ENCODE results near the gene ANAPC7.
A peak's percentile ranks its signal among the peaks of the same experiment; 100 is the strongest.
"Not testable (repeated sequence)": the region's sequence is repeated elsewhere in the genome, so short reads cannot be mapped to it uniquely, and the experiment has no call there.

The ANAPC7 gene

DNA sequence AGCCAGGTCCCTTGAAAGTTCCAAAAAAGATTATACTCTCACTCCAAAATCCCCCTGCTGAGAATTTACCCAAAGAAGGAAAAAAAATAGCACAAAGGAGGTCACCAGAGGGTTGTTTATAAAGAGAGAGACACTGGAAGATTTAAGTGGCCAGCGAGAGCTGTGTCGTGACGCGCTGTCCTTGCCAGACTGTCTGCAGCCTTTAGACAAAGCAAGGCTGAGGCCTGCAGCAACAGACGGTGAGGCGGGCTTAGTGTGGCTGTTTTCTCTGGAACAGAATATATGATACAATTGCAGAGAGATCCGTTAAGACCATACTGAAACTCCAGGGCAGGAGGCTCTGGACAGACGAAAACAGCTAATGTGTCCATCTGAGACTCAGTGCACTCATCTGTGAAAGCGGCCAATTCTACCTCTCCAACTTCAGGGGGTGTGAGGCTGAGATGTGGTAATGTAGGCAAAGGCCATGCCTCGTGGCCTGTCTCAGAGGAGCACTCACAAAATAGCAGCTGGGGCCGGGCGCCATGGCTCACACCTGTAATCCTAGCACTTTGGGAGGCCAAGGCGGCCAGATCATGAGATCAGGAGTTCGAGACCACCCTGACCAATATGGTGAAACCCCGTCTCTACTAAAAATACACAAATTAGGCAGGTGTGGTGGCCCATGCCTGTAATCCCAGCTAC, 36.2 kb downstream of the ANAPC7 start:
- CTCF ChIA-PET = no interaction called here
- H3K27ac ChIP-seq = no peak overlapping the region
- DNase-seq (ENCODE audit: low spot score) = no peak
- POLR2A ChIA-PET (ENCODE audit: low non-redundant PET) = no interaction called here
- TF ChIP-seq, protein P1, sequence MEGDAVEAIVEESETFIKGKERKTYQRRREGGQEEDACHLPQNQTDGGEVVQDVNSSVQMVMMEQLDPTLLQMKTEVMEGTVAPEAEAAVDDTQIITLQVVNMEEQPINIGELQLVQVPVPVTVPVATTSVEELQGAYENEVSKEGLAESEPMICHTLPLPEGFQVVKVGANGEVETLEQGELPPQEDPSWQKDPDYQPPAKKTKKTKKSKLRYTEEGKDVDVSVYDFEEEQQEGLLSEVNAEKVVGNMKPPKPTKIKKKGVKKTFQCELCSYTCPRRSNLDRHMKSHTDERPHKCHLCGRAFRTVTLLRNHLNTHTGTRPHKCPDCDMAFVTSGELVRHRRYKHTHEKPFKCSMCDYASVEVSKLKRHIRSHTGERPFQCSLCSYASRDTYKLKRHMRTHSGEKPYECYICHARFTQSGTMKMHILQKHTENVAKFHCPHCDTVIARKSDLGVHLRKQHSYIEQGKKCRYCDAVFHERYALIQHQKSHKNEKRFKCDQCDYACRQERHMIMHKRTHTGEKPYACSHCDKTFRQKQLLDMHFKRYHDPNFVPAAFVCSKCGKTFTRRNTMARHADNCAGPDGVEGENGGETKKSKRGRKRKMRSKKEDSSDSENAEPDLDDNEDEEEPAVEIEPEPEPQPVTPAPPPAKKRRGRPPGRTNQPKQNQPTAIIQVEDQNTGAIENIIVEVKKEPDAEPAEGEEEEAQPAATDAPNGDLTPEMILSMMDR (conservative IDR thresholded peaks at IDR 0.05; ENCODE audit: low read depth) = no peak

DNA sequence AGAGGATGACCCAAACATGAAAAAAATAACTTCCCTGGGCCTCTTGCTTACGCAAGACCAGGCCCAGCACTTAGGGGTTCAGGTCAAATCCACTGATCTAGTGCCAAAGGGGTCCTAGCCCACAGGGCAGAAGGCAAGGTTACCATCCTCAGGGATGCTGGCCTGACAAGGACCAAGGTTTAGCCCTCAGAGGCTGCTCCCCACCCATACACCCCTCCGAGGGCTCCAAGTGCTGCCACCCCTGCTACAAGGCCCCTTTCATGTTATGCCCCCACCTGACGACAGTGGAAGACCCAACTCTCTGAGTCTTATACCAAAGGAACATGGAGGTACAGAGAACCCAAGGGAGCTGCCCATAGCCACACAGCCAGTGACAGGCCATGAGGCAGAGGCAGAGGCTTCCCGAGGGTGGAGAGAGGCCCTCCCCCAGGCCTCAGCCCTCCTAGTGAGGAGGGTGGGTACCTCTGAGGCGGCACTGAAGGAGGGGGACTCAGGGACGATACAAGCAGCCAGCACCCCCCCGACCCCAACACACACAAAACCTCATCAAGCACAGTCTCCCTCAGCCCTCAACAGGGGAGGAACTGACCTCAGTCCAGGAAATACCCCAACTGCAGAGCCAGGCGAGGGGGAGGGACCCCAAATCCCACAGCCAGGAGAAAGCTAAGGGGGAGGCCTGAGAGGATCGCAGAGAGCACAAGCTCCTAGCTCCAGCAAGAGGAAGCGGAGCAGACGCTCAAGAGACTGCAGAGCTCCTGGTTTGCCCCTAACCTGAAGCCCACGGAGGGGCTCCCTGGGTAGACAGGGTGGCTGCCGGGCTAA, 37.0 kb downstream of the ANAPC7 start:
- no peak for DNase-seq (ENCODE audit: low spot score)
- ChIA-PET POLR2A (ENCODE audit: low non-redundant PET) (no interaction called here), CTCF (no interaction called here)
- H3K27ac ChIP-seq = no peak overlapping the region
- TF ChIP-seq, protein P1 (conservative IDR thresholded peaks at IDR 0.05; ENCODE audit: low read depth) = no peak

DNA sequence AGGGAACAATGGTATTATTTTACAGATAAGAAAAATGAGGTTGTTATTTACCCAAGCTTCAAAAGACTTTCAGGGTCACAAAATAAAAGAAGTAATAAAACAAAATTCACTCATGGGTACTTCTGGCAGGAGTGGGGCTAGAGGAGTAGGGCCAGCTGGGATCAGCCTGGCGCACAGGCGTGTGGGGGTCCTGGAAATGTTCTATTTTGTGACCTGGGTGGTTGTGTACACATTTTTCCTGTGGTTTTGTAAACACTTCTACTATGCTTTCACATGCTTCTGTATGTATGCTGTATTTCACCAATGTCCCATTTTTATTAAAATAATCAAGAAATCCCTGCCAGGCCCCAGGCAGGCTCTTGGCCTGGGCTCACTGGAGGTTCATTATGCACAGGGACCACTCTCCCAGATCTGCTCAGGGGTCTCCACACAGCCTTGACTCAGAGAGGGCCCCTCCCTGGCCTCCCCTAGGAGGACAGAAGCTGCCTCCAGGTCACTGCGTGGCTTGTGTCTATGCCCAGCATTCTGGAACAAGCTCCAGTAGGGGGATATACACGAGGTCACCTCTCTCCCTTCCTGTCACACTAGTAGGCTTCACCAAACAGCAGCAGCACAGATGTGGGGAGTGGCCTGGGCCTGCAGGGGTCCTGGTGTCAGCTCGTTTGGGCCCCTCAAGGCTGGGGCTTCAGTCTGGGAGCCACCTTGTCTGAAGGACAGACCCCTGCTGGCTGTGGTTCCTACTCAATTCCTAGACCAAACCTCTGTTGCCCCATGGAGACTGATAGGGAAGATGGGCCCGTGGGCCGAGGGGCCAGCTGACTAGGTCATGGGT, 37.8 kb downstream of the ANAPC7 start:
- TF ChIP-seq, protein P1 (conservative IDR thresholded peaks at IDR 0.05; ENCODE audit: low read depth) = no peak
- H3K27ac ChIP-seq = no peak overlapping the region
- ChIA-PET CTCF (interaction anchor here (0.6 kb wide), 1 partner anchor 676 kb away, joined by 3 read pairs; no protein-coding TSS in a partner anchor), POLR2A (ENCODE audit: low non-redundant PET) (no interaction called here)
- no peak for DNase-seq (ENCODE audit: low spot score)

DNA sequence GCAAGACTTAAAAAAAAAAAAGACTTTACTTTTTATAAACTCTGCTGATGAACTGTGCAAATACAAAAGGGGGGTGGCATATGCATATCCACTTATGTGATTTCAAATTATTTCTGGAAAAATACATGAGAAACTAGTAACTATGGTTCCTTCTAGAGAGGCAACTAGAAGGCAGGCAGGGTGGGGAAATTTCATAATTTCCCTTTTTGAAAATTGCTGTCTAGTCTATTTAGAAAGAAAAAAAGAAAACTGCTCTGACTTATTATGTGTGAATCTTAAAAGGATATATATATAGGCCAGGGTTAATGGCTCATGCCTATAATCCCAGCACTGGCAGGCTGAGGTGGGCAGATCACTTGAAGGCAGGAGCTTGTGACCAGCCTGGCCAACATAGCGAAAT, 42.3 kb downstream of the ANAPC7 start:
- TF ChIP-seq, protein P1 (conservative IDR thresholded peaks at IDR 0.05; ENCODE audit: low read depth) = no peak
- CTCF ChIA-PET = no interaction called here
- DNase-seq (ENCODE audit: low spot score) = no peak
- POLR2A ChIA-PET (ENCODE audit: low non-redundant PET) = interaction anchor here (0.6 kb wide), 1 partner anchor 403 kb away, joined by 6 read pairs; no protein-coding TSS in a partner anchor
- H3K27ac ChIP-seq = no peak overlapping the region

DNA sequence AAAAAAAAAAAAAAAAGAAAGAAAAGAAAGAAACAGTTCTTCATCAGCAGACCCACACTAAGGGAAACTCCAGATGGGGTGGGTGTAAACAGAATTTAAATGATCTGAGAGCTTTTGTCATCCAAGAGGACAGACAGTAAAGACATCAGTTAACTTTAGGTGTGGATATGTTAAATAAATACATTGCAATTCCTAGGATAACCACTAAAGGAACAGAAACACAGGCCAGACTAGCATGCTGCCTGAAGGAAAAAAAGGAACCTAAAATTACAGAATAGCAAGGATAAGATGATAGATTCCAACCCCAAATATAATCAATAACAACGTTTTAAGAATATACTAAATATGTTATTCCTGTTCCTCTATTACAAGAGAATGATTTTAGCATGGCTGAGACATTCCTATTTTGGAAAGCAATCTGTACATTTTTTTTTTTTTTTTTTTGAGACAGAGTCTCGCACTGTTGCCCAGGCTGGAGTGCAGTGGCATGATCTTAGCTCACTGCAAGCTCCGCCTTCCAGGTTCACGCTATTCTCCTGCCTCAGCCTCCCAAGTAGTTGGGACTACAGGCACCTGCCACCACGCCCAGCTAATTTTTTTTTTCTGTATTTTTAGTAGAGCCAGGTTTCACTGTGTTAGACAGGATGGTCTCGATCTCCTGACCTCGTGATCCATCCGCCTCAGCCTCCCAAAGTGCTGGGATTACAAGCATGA, 45.0 kb downstream of the ANAPC7 start:
- CTCF ChIA-PET = interaction anchor here (0.9 to 1.8 kb wide), 2 partner anchors 73 to 398 kb away, joined by 3 to 5 read pairs; no protein-coding TSS in a partner anchor
- H3K27ac ChIP-seq; POLR2A ChIA-PET (ENCODE audit: low non-redundant PET): not testable (repeated sequence)
- TF ChIP-seq, protein P1 (conservative IDR thresholded peaks at IDR 0.05; ENCODE audit: low read depth) = peak; percentile 24
- DNase-seq (ENCODE audit: low spot score) = peak; percentile 37

All from RWPE1 (cell line).